ENCODE data around the gene PCDHGA11.
"Not testable (repeated sequence)": the region's sequence is repeated elsewhere in the genome, so short reads cannot be mapped to it uniquely, and the experiment has no call there.

PCDHGA11 gene

DNA sequence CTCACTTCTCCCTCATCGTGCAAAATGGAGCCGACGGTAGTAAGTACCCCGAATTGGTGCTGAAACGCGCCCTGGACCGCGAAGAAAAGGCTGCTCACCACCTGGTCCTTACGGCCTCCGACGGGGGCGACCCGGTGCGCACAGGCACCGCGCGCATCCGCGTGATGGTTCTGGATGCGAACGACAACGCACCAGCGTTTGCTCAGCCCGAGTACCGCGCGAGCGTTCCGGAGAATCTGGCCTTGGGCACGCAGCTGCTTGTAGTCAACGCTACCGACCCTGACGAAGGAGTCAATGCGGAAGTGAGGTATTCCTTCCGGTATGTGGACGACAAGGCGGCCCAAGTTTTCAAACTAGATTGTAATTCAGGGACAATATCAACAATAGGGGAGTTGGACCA is 10.4 kb downstream of the PCDHGA11 start:
- DNase-seq (ENCODE audit: low spot score), result no peak

DNA sequence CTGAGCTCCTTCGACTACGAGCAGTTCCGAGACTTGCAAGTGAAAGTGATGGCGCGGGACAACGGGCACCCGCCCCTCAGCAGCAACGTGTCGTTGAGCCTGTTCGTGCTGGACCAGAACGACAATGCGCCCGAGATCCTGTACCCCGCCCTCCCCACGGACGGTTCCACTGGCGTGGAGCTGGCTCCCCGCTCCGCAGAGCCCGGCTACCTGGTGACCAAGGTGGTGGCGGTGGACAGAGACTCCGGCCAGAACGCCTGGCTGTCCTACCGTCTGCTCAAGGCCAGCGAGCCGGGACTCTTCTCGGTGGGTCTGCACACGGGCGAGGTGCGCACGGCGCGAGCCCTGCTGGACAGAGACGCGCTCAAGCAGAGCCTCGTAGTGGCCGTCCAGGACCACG is 11.5 kb downstream of the PCDHGA11 start:
- not testable (repeated sequence) for DNase-seq (ENCODE audit: low spot score)

- DNase-seq (ENCODE audit: low spot score), result not testable (repeated sequence)
These were observed 11.9 kb downstream of the PCDHGA11 start for GRCh38 chr5:141432726-141433125.

GRCh38 chr5:141434006-141434405 is 13.2 kb downstream of the PCDHGA11 start:
- no peak for DNase-seq (ENCODE audit: low spot score)

- no peak for DNase-seq (ENCODE audit: low spot score)
These were observed 16.4 kb downstream of the PCDHGA11 start for GRCh38 chr5:141437221-141437620.

GRCh38 chr5:141439411-141440141 is 18.7 kb downstream of the PCDHGA11 start:
- DNase-seq (ENCODE audit: low spot score), result no peak

GRCh38 chr5:141440341-141440740 is 19.5 kb downstream of the PCDHGA11 start:
- no peak for DNase-seq (ENCODE audit: low spot score)

GRCh38 chr5:141441571-141442170 is 20.8 kb downstream of the PCDHGA11 start:
- DNase-seq (ENCODE audit: low spot score), result no peak

DNA sequence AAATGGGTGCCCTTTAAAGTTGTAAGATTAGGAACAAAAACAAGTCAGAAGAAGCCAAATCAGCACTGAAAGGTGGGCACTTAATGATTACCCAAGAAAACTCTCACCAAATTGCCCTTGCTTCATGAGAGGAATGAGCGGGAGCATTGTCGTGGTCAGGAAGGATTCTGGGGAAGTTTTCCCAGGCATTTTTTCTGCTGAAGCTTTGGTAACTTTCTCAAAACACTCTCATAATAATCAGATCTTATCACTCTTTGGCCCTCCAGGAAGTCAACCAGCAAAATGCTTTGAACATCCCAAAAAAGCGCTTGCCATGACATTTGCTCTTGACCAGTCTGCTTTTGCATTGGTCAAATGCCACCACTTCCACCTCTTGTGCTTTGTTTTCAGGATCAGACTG is 44.5 kb downstream of the PCDHGA11 start:
- DNase-seq (ENCODE audit: low spot score), result no peak

All from CD4-positive, alpha-beta T cell treated with Interleukin-2 at 100 ng/mL for 4 hours (primary cell).